Activated CD4-positive, alpha-beta memory T cell treated with anti-CD3 and anti-CD28 coated beads, Interleukin-2, amount 10 ng/mL, durations not matched to agents 7 days and 5 days (primary cell): ENCODE results near the gene CLCN4. TPM values are rescaled to one million over a fixed set of nuclear protein-coding genes. Genes with fewer than 3 reads are reported as not detected.

Experiments
- CTCF ChIA-PET: fragments of 350-600 bp; sonication (Branson Sonifier 250); formaldehyde crosslinking; loops from one replicate; lab custom pipeline; 2021; ENCODE audit warnings: antibody characterized with exemption, inconsistent platforms; lab: Charles Lee
- POLR2A ChIA-PET: fragments of 350-600 bp; sonication (Branson Sonifier 250); formaldehyde crosslinking; loops from one replicate; lab custom pipeline; 2021; ENCODE audit warnings: antibody characterized with exemption; lab: Charles Lee
- DNase-seq: peaks from one replicate; pipeline ENCODE4 v3.0.0-alpha.2; 2020
- H3K27ac Mint-ChIP-seq: one replicate; pipeline ENCODE4 v1.8.0; 2021; ENCODE audit warnings: mild to moderate bottlenecking, mixed read lengths
- H3K27me3 Mint-ChIP-seq: one replicate; pipeline ENCODE4 v1.8.0; 2021; ENCODE audit warnings: mixed read lengths
- H3K36me3 Mint-ChIP-seq: one replicate; pipeline ENCODE4 v1.8.0; 2021; ENCODE audit warnings: low read depth, mixed read lengths
- H3K4me1 Mint-ChIP-seq: one replicate; pipeline ENCODE4 v1.8.0; 2021; ENCODE audit warnings: mixed read lengths
- H3K4me3 Mint-ChIP-seq: one replicate; pipeline ENCODE4 v1.8.0; 2021; ENCODE audit warnings: mild to moderate bottlenecking, mixed read lengths
- H3K9me3 Mint-ChIP-seq: one replicate; pipeline ENCODE4 v1.8.0; 2021; ENCODE audit warnings: mixed read lengths
- total RNA-seq, 2 experiments: library from RNA; stranded (reverse); gene quantifications; one replicate each; pipeline ENCODE4 v1.2.3, GENCODE V29; 2021

The CLCN4 gene
- total RNA-seq, 2 experiments from 2014 or later = not detected

DNA sequence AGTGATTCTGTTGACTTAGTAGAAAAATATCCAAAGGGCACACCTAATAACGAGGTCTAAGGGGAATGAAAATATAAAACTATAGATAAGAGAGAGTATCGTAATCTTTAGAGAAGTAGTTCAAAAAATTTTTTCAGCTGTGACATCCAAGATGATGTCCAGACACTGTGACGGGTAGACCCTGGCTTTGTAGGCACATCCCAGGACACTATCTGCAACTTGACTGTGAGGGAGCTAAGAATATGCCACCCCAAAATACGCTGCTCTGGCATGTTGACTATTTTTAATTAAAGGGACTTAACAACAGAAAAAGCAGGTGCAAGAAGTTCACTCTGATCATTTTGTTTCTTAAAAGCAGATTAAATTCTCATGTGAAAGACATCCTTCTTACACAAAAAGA lies 89.5 kb downstream of the CLCN4 start:
- Mint-ChIP-seq H3K4me1 (no peaks in the 10 kb centered on the region), H3K27ac (no peak overlapping the region), H3K36me3 (no peaks in the 10 kb centered on the region), H3K9me3 (no peaks in the 10 kb centered on the region), H3K4me3 (no peak overlapping the region), H3K27me3 (no peaks in the 10 kb centered on the region)
- ChIA-PET CTCF (no interaction called here), POLR2A (no interaction called here)
- DNase-seq = no peak

DNA sequence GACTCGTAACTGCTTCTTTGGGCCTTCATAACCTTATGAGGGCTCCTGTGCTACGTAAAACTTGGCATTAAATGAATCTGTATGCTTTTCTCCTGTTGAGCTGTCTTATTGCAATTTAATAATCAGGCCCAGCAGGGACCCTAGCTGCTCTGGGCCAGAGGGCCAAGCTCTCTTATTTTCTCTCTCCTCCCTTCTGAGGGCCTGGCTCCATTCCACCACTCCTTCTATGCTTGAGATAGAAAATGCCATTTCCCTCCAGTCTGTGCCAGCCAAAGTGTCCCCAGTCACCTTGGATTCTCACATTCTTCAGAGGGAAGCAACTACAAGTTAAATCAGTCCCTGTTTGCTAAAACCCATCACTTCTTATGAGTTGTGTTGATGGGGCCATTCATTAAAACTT lies 90.1 kb downstream of the CLCN4 start:
- Mint-ChIP-seq H3K27me3 (no peaks in the 10 kb centered on the region), H3K9me3 (no peaks in the 10 kb centered on the region), H3K4me1 (no peaks in the 10 kb centered on the region), H3K4me3 (no peak overlapping the region), H3K36me3 (no peaks in the 10 kb centered on the region), H3K27ac (no peak overlapping the region)
- DNase-seq = no peak
- ChIA-PET CTCF (no interaction called here), POLR2A (no interaction called here)

DNA sequence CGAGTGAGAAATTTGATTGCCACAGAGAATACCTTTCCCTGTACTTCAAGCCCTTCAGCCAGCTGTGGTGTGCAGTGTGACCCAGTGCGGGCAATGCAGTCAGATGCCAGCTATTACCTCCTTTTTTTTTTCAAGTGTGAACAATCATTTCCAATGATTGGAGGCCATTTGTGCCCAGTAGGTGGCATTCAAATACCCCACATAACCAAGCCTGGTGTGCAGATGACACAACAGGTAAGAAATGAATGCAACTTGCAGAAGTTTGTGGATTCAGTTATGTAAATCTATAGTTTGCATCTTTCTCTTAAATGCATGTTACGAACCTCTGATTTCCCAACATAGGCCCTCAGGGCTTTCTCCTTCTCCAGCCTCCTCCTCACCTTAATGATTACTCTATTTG lies 98.0 kb downstream of the CLCN4 start:
- Mint-ChIP-seq H3K27ac (no peak overlapping the region), H3K4me1 (no peaks in the 10 kb centered on the region), H3K27me3 (no peaks in the 10 kb centered on the region), H3K9me3 (no peaks in the 10 kb centered on the region), H3K4me3 (no peak overlapping the region), H3K36me3 (no peaks in the 10 kb centered on the region)
- DNase-seq = no peak
- POLR2A ChIA-PET = no interaction called here
- CTCF ChIA-PET = no interaction called here

DNA sequence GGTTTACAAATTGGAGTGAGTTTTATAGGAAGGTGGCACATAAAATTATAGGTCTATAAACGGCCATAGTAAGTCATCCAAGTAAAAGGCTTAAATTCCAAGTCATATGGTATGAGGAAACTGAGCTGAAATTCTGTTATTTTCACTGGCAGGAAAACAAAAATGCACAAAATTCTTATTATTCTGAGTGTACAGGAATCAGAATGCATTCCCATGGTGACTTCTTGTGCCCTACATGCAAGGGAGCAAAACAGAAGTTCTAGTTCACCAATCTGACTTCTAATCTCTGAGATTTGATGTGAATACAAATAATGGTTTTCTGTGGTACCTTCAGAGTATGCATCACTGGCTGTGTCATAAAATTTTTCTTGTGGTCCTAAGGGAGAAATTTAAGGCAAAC lies 102.9 kb downstream of the CLCN4 start:
- DNase-seq = no peak
- Mint-ChIP-seq H3K9me3 (no peaks in the 10 kb centered on the region), H3K27me3 (no peaks in the 10 kb centered on the region), H3K27ac (no peak overlapping the region), H3K4me1 (no peaks in the 10 kb centered on the region), H3K36me3 (no peaks in the 10 kb centered on the region), H3K4me3 (no peak overlapping the region)
- POLR2A ChIA-PET = no interaction called here
- CTCF ChIA-PET = no interaction called here

DNA sequence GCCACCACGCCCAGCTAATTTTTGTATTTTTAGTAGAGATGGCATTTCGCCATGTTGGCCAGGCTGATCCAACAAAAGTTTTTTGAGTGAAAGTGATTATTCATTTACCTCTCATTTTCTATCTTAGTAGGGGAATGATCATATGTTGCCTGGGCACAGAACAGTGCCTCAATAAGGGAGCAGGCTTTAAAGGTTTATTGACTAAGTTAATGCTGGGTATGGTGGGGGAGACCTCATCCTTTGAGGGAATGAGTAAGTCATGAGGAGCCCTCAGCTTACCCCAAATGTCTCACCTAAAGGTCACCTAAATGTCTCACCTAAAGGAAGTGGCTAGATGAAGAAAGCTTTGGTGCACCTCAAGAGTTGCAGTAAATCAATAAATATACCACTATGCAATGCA lies 109.0 kb downstream of the CLCN4 start:
- Mint-ChIP-seq H3K9me3 (no peaks in the 10 kb centered on the region), H3K36me3 (no peaks in the 10 kb centered on the region), H3K4me3 (no peak overlapping the region), H3K27me3 (no peaks in the 10 kb centered on the region), H3K4me1 (no peaks in the 10 kb centered on the region), H3K27ac (no peak overlapping the region)
- no peak for DNase-seq
- CTCF ChIA-PET = no interaction called here
- POLR2A ChIA-PET = no interaction called here

DNA sequence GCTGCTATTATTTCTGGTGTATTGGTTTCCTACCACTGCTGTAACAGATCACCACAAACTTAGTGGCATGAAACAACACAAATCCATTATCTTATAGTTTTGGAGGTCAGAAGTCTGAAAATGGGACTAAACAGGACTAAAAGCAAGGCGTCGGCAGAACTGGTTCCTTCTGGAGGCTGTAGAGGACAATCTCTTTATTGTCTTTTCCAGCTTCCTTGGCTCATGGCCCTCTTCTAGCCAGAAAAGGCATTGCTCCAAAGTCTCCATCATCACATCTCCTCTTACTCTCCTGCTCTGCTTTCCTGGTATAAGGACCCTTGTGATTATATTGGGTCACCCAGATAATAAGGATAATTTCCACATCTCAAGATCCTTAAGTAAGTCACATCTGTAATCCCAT lies 121.9 kb downstream of the CLCN4 start:
- no peaks in the 10 kb centered on the region for H3K9me3 Mint-ChIP-seq
- H3K4me3 Mint-ChIP-seq = no peak overlapping the region
- ChIA-PET POLR2A (no interaction called here), CTCF (no interaction called here)
- H3K27me3 Mint-ChIP-seq = peaks cover 1% of the 10 kb centered on the region
- no peaks in the 10 kb centered on the region for H3K4me1 Mint-ChIP-seq
- no peak for DNase-seq
- H3K27ac Mint-ChIP-seq = no peak overlapping the region
- H3K36me3 Mint-ChIP-seq = no peaks in the 10 kb centered on the region

DNA sequence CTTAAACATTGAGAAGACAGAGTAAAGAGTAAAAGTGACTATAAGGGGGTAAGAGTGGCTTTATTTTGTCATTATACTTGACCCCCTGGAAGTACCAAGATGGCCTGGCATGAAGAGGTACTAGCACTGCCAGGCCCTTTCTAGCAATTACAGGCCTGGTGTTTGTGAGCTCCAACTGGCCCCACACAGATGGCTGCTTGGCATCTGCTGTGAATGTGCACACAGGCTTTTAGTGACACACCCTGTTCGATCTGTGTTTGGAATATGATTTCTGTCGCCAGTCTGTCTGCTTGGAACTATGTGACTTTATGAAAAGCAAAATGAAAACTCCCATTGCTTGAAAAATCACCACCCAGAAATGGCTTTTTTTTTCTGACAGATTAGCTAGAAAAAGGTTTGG lies 123.3 kb downstream of the CLCN4 start:
- ChIA-PET POLR2A (no interaction called here), CTCF (no interaction called here)
- Mint-ChIP-seq H3K4me3 (no peak overlapping the region), H3K9me3 (no peaks in the 10 kb centered on the region), H3K4me1 (no peaks in the 10 kb centered on the region), H3K27ac (no peak overlapping the region), H3K27me3 (peaks cover 1% of the 10 kb centered on the region), H3K36me3 (no peaks in the 10 kb centered on the region)
- no peak for DNase-seq

DNA sequence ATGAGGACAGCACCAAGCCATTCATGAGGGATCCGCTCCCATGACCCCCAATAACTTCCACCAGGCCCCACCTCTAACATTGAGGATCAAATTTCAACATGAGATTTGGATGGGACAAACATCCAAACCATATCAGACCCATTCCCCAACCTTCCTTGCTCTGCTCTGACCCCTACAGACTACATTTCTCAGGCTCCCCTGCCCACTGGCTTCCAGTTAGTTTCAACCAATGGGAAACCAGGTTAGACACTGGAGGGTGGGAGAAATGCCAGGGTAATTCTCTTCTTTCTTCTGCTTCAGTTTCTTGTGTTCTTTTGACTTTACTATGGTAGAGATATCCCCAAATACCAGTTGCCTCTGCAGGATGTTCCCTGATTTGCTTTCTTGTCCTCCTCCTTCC lies 125.7 kb downstream of the CLCN4 start:
- no peaks in the 10 kb centered on the region for H3K36me3 Mint-ChIP-seq
- no peak overlapping the region for H3K4me3 Mint-ChIP-seq
- H3K27me3 Mint-ChIP-seq = no peaks in the 10 kb centered on the region
- POLR2A ChIA-PET = no interaction called here
- no peak overlapping the region for H3K27ac Mint-ChIP-seq
- no peaks in the 10 kb centered on the region for H3K9me3 Mint-ChIP-seq
- CTCF ChIA-PET = no interaction called here
- no peaks in the 10 kb centered on the region for H3K4me1 Mint-ChIP-seq
- DNase-seq = no peak

DNA sequence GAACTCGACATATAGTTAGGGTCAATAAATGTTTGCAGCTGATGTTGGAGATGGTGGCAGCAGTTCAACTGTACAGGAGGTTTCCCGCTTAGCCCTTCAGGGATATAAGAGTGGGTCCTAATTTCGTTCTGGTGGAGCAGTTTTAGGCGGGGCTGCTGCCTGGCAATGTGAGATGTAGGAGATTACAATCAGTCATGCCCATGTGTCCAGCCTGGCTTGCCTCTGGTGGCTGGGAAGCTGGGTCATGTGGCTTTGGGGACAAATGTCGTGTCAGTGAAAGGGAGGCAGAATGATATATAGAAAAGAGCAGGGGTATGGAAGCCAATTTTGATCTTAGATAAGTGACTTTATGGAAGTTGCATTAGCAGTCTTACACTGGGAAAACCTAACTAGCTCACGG lies 129.4 kb downstream of the CLCN4 start:
- H3K36me3 Mint-ChIP-seq = no peaks in the 10 kb centered on the region
- no peak overlapping the region for H3K4me3 Mint-ChIP-seq
- H3K4me1 Mint-ChIP-seq = no peaks in the 10 kb centered on the region
- DNase-seq = no peak
- H3K27ac Mint-ChIP-seq = no peak overlapping the region
- ChIA-PET CTCF (no interaction called here), POLR2A (no interaction called here)
- H3K9me3 Mint-ChIP-seq = no peaks in the 10 kb centered on the region
- no peaks in the 10 kb centered on the region for H3K27me3 Mint-ChIP-seq

Other genes with a start within 250 kb of the CLCN4 start
- not detected for gene CLDN34, start 189.6 kb upstream of the CLCN4 start, total RNA-seq